Fibroblast of skin of right biceps (primary cell): ENCODE results near the gene PDIA5.
"Not testable (repeated sequence)": the region's sequence is repeated elsewhere in the genome, so short reads cannot be mapped to it uniquely, and the experiment has no call there.

Experiments
- DNase-seq: peaks from one replicate; pipeline ENCODE4 v3.0.0-alpha.2; 2013

PDIA5 gene

DNA sequence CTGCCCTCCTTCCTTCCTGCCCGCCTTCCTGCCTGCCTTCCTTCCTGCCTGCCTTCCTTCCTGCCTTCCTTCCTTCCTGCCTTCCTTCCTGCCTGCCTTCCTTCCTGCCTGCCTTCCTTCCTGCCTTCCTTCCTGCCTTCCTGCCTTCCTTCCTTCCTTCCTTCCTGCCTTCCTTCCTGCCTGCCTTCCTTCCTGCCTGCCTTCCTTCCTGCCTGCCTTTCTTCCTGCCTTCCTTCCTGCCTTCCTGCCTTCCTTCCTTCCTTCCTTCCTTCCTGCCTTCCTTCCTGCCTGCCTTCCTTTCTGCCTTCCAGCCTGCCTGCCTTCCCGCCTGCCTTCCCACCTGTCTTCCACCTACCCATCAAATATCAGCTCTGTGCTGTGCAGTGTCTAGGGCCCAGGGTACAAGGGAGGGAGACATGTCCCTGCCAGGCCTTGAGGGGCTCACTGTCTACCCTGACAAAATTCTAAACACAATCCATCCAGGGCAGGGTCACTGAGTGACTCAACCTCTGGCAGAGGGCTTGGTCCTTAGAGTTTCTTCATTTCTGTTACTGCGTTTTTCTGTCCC lies 85.1 kb downstream of the PDIA5 start:
- not testable (repeated sequence) for DNase-seq

DNA sequence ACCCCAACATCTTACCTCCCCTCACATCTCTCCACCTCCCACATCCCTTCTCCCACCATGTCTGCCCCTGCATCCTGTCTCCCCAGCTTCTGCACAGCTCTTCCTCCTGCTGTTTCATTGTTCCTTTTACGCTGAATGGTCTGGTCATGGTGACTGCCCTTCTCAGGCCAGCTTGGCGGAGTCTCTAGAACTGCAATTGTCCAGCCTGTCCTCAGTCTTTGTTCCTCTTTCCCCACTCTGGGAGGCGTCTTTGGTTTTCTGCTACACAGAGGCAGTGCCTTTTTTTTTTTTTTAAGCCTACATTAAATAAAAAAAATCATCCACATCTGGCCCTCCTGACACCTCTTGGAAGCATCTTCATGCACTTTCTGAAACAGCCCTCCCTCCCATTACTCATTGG lies 85.9 kb downstream of the PDIA5 start:
- no peak for DNase-seq

DNA sequence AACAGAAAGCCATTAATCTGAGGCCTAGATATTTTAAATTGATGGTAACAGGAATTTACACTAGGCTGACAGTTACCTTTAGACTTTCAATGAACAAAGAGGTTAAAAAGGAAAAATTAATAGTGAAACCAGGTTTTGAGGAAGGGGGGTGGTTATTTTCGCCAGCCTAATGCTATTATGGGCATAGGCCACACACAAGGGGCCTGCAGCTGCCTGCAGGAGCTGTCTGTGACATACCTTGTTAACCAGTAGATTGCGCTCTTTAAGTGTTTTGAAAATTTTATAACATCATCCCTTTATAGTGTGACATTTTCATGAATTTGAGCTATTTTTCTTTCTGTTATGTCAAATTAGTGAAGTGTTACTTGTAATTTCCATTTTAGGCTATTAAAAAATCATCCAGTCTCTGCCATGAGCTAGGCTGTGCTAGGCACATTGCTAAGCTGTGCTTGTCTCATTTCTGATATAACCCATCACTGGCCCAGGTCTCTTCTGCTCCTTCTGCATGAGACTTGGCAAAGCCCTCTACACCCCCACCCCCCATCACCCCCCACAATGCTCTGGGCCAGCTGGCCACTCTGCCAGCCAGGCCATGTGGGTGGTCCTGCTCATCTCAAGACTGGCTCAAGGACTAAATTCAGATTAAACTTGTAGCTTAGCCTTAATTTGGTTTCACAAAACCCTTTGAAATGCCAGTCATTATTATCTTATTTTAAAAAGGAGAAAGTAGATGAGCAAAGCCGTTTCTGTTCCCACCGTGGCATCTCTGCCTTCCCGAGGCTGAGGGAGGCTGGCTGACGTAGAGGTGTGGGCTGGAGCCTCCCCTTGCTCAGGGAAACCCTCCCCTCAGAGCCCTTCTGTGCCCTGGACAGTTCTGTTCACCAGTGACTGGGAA lies 86.5 kb downstream of the PDIA5 start:
- DNase-seq = no peak

DNA sequence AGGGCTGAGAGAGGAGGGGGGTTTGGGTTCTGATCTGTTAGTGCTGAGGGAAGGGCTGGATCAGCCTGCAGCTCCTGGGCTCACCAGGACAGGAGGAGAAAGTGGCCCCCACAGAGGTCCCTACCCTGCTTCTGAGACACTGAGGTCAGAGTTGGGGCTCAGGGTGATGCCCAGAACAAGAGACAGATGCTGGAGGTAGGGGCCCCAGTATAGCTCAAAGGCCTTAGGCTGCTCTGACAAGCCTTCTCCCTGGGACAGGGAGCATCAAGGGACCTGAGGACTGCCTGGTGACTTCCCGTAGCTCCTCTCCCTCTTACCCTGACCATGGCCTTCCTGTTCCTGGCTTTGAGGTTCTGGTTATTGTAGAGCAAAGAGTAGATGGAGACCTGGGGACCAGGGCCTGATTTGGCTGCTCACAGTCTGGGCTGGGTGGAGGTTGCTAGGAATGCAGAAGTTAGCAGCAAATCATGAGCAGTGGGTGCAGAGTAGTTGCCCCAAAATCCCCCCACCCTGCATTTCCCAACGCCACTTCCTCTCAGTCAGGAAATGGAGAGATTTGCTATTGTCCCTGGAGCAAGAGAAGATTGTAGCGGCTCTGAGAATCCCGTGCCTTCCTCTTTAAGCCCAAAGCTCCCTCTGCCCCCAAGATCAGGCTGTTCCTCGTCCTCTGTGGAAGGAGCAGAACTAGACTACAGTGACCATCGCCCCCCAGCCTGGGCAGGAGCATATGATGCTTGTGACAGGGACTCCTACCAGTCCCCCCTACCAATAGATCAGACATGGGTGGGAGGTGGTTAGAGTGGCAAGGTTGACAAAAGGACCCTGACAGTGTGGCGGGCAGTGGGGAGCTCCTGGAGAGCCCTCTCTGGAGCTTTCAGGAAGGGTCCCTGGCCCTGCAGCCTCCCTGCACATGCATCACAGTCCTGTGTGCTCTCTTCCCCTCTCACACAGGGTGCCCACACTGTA lies 87.5 kb downstream of the PDIA5 start:
- no peak for DNase-seq

DNA sequence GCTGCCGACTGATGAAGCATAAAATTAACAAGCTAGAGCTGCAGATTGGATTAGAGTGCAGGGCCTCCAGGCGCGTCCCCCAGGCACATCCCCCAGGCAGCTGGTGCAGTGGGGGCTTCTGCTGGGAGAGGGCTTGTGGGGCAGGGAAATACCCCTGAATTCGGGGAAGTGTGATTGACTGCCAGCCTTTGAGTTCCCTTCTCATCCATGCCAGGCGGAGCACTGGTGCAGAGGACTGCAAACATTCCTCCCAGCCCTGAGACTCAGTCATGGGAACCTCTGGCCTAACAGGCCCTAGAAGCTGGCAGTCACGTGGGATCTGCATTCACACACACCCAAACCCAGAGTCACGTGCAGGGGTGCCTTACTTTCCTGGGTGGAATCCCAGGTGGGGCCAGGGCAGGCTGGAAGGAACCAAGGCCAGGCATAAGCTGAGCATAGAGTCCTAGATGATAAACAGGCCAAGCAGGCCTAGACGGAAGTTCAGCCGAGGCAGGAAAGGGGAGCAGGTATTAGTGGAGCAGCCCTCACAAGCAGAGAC lies 88.7 kb downstream of the PDIA5 start:
- DNase-seq = no peak

DNA sequence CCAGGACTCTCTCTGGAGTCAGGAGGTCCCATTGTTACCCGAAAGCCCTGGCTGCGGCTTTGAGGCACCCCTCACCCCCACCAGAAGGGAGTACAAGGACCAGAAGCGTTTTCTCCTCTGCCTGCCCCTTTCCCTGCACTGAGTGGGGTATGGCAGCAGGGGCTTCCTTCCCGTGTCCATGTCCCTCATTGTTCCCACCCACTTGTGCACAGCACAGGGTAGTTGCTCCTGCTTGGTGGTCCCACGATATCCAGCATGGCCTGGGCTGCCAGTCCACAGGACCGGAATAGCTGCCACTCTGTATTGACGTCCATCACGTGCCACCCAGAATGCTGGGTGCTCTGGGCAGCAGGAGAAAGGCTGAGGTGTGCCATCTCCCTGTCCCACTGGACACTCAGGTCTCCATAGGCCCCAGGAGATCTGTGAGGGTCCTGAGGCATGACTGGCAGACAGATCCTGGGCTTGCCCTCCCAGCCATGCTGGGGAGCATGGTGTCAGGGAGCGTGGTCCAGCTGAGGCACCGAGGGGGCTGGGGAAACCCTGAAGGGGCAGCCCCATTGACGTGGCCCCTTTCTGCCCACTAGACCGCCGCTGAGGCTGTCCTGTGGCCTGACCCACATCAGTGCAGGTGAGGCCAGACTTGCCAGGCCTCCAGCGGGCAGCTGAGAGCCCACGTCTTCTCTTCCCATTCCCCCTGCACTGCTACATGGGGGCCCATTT lies 89.6 kb downstream of the PDIA5 start:
- no peak for DNase-seq

DNA sequence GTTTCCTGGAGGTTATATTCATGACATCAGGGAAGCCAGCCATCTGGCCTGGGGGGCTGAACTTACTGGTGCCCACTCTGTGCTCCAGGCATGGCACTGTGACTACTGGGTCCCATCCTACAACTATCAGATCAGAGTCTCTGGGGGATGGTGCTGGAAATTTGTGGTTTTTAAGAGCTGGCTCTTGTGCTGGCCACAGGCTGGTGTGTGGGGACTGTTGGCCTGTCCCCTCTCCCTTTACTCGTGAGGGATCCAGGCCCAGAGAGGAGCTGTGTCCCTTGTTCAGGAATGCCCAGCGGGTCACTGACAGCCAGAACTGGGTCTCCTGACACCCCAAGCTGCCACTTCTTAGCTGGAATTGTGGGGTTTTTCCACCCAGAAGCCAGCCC lies 90.4 kb downstream of the PDIA5 start:
- no peak for DNase-seq

DNA sequence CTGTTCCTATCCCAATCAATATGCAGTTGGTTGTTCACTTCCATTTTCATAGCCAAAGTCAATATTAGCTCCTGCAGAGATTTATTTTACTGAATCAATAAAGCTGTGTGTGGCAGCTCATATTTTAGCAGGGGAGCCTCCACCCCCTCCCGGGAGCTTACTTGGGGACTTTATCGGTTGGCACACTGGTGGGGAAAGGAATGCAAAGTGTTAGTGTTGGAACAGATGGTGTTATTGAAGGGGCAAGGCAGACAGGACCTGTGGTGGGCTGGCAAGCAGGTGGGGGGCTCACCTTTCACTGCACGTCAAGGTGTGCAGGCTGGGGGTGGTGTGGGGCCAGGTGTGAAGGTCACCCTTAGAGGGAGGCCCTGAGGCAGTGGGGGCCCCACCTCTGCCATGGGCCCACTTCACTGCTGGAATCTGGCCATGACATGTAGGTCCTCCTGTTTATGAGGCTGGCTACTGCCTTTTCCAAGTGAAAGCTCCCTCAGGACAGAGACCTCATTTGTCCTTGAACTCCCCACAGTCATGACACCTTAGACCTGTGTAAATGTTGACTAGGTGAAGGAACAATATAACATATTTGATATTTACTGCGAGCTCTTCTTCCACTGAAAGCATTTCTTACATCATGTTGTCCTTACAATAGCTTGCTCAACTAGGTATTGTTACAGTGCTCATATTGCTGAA lies 90.9 kb downstream of the PDIA5 start:
- no peak for DNase-seq

DNA sequence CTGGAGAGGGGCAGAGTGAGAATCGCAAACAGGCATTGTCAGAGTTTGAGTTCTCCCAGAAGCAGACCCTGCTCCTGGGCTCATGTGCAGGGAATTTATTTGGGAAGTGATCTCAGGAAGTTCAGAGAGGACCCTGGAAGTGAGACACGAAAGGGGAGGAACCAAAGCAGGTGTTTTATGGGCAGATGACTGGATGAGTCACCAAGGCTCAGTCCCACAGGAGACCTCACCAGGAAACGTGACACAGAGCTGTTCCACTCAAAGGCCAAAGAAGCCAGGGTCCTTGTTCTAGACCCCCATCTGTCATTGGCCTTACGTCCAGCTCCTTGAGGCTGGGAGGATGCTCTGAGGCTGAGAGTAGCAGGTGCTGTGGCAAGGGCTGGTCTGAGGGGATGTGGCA lies 91.5 kb downstream of the PDIA5 start:
- peak; percentile 4 for DNase-seq

DNA sequence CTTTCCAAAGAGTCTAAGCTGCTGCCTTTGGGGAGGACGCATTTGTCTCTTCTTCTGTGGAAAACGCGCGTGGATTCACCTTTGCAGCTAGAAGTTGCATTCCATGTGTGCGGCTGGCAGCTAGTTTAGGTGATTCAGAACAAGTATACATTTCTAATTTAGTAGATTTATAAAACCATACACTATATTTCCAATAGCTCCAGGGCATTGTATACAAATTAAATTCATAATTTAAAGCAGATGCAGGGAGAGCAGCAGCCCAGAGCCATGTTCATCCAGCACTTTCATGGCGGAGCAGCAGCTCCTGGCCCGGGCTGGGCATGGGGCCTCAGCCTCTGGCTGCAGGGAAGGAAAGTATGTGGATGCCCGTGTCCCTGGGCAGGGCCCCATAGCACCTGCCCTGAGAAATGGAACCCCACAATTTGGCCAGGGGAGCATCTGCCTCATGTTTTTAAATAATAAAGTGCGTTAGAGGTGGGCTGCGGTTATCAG lies 92.1 kb downstream of the PDIA5 start:
- DNase-seq = no peak

DNA sequence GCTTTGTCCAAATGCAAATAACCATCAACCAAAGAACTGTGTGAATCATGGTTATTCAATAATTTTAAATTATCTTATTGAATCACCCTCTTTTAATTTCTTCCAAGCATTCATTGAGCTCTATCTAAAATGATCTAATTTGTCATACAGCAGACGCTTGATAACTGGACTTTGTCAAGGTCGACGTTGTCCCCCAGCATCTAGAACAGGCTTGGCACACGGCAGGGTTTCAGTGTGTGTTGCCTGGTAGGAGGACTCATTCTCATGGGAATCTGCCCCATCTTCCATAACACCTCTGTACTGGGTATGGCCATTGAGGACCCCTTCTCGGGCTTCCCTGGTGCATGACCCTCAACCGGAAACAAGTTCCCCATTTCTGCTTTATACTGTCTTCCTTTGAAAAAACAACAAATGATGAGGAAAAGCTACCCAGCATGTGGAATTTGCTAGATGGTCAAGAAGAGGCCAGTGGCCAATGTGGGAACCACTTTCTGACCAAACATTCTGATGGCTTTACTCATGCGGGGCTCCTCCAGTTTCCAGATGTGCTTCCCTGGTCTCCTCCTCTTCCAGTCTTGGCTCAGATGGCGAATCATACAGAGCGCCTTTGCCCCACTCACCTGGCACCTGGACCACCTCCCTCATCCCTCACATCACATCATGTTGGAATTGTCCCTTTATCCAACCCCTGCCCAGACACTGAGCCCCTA lies 93.3 kb downstream of the PDIA5 start:
- DNase-seq = peak; percentile 20

DNA sequence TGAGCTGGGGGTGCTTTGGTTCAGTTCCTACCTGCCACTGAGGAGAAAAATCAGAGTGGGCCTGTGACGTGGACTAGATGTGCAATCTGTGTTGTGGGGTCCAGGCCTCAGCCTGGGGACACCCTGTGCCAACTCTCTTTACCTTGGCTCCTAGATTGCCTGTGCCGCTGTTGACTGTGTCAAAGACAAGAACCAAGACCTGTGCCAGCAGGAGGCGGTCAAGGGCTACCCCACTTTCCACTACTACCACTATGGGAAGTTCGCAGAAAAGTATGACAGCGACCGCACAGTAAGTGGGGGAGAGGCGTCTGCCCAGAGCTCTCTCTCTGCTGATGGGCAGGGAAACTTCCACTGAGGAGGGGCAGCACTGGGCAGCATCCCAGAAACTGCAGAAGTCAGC lies 94.3 kb downstream of the PDIA5 start:
- DNase-seq = no peak

DNA sequence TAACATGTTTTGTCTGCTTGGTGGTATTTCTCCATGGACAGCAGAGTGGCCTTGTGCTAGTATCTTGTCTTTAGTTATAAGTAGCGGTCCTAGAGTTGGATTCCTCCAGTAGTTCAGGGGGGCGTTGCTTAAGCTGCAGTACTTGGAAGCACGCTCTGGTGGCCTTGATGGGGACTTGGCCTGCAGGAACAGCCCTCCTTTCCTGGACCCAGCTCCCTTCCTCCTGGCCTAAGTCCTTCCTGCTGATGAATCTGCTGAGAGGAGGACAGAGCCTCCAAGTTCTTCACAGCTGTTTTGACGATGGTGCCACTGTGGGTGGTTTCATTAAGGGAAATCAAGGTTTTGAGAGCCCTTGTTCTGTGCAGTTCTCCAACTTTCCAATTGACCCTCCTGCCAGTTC lies 96.3 kb downstream of the PDIA5 start:
- no peak for DNase-seq

DNA sequence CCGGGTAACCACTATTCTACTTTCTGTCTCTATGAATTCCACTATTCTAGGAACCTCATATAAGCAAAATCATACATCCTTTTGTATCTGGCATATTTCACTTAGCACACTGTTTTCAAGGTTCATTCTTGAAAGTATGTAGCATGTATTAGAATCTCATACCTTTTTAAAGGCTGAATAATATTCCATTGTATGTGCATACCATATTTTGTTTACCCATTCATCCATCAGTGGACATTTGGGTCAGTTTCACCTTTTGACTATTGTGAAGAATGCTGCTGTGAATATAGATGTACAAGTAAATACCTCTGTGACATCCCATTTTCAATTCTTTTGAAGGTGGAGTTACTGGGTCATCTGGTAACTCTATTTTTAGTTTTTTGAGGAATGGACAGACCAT lies 98.3 kb downstream of the PDIA5 start:
- DNase-seq = no peak

DNA sequence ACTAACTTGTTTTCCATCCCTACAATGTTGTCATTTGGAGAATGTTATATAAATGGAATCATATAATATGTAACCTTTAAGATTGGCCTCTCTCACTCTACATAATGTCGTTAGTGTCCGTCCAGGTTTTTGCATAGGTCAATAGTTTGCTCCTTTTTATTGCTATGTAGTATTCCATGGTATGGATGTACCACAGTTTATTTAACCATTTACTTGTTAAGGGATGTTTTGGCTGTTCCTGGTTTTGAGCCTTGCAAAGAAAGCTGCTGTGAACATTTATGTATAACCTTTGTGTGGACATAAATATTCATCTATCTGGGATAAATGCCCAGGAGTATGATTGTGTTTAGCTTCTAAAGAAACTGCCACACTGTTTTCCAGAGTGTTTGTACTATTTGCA lies 100.9 kb downstream of the PDIA5 start:
- no peak for DNase-seq

DNA sequence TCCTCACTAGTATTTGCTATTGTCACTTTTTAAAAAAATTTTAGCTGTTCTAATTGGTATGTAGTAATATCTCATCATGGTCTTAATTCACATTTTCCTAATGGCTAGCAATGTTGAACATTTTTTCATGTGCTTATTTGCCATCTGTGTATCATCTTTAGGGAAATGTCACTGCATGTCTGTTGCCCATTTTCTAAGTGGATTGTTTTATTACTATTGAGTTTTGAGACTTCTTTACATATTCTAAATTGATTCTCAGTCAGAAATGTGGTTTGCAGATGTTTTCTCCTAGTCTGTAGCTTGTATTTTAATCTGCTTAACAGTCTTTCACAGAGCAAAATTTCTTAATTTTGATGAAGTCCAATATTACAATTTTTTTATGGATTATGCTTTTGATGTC lies 101.3 kb downstream of the PDIA5 start:
- no peak for DNase-seq

DNA sequence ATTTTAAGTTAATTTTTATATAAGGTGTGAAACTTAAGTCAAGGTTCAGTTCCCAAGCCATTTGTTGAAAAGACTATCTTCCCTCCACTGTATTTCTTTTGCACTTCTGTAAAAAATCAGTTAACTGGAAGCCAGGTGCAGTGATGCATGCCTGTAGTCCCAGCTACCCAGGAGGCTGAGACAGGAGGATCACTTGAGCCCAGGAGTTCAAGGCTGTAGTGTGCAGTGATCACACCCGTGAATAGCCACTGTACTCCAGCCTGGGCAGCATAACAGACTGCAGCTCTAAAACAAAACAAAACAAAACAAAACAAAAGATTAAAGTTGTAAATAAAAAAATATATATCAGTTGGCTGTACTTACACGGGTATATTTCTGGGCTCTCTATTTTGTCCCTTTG lies 101.8 kb downstream of the PDIA5 start:
- DNase-seq = no peak

DNA sequence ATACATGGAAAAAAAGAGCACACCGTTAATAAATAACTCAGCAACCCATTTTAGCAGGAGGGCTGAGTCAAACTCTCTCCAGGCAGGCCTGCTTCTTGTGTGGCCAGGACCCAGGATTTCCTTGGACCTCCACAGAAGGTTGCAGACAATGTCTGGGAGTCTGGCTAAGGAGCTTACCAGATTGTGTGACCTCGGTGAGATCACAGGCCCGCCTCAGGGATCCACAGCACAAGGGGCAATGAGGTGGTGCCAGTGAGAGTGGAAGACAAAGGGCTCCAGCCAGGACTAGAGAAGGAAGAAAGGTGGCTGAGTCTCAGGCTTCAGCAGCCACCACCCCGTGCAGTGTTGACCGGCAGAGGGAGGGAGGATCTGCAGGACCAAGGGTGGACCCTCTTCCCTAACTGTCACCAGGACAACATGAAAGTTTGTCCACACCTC lies 102.7 kb downstream of the PDIA5 start:
- DNase-seq = peak; percentile 2

DNA sequence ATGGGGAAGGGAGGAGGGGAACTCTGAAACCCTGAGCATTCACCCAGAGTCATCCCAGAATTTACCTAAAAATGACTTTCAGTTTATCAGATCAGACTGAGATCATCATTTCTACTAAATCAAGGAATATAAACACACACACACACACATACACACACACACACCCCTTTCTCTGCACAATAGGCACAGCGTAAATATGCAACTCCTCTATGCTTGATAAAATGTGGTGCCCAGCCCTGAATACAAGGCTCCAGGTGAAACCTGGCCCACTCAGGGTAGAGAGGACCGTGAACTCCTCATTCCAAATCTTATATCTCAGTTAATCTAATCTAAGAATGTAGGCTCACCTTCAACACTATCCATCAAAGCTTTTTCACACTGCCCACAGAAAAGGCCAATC lies 103.1 kb downstream of the PDIA5 start:
- no peak for DNase-seq

DNA sequence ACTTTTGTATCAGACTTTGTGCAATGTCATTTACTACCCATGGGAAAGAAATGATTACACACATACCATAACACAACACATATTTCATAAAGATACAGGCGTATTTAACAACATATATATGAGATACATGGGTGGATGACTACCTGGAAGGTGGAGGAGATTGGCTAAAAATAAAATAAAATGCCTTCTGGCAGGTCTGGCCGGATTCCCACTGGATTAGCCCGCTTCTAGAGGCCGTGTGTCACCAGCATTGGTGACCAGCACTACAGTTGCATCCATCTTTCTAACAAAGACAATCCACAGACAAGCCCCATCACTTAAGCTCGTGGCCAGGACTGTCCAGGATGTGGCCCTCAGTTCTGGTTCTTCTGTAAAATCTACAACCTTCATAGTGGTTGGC lies 114.0 kb downstream of the PDIA5 start:
- no peak for DNase-seq

DNA sequence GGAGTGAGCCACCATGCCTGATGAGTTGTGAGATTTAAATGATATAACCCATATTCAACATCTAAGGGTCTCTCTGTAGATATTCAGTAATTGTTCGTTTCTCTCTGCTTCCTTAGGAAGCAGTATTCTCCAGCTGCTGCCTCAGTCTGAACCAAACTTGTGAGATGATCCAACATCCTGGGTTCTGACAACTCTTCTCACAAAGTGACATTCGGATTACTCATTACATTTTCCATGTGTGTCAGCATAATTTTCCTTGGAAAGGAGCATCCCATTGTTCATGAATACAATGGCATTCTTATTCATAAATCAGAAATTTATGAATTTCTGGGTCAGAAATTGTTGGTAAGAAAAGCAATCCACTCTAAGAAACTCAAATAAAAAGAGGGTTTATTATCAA lies 119.9 kb downstream of the PDIA5 start:
- peak; percentile 42 for DNase-seq
